Measurements from ENCODE around the gene PSMB11.

DNA sequence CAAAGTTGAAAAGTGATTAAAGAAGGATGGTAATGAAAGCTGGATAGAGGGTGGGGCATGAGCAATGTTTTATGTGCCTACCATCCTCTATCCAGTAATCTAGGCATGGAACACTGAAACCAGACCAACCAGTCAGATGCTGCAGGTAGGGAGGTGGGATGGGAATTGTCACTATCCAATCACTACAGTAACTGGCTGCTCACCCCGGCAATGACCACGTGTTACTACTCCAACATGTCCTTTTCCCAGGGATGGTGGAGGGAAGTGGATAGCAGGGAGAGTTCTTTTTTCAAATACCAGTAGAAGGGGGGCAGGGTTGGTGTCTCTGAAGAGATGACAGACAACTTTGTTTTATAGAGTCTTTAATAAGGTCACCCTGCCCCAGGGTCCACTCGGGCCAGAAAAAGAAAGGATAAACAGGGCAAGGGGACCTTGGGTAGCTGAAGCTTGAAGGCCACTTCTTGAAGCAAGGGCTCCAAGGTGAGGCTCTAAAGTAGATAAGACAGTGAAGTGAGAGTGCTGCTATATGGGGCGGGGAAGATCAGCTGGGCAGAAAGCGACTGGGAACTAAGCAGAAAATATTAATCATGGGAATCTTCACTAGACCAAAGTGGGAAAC is 30.0 kb downstream of the PSMB11 start:
- TF ChIP-seq POLR2A (IDR thresholded peaks at IDR 0.05) (no peak), EP300 (IDR thresholded peaks at IDR 0.05) (no peak)
- TF ChIP-seq, protein P1, sequence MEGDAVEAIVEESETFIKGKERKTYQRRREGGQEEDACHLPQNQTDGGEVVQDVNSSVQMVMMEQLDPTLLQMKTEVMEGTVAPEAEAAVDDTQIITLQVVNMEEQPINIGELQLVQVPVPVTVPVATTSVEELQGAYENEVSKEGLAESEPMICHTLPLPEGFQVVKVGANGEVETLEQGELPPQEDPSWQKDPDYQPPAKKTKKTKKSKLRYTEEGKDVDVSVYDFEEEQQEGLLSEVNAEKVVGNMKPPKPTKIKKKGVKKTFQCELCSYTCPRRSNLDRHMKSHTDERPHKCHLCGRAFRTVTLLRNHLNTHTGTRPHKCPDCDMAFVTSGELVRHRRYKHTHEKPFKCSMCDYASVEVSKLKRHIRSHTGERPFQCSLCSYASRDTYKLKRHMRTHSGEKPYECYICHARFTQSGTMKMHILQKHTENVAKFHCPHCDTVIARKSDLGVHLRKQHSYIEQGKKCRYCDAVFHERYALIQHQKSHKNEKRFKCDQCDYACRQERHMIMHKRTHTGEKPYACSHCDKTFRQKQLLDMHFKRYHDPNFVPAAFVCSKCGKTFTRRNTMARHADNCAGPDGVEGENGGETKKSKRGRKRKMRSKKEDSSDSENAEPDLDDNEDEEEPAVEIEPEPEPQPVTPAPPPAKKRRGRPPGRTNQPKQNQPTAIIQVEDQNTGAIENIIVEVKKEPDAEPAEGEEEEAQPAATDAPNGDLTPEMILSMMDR (IDR thresholded peaks at IDR 0.05) = no peak
